NCI-H1694 (cell line): ENCODE results near the gene PIEZO1.
"Not testable (repeated sequence)": the region's sequence is repeated elsewhere in the genome, so short reads cannot be mapped to it uniquely, and the experiment has no call there.

Experiments
- DNase-seq: peaks from one replicate; lab custom pipeline; 2025; lab: John Stamatoyannopoulos, UW

The PIEZO1 gene

GRCh38 chr16:88781140-88782077, 3.6 kb downstream of the PIEZO1 start:
- no peak for DNase-seq

GRCh38 chr16:88780142-88781062, 4.6 kb downstream of the PIEZO1 start:
- no peak for DNase-seq

- DNase-seq = no peak
These were observed 5.4 kb downstream of the PIEZO1 start for GRCh38 chr16:88779406-88780141.

GRCh38 chr16:88778541-88779065, 6.4 kb downstream of the PIEZO1 start:
- DNase-seq = no peak

GRCh38 chr16:88778271-88778525, 6.8 kb downstream of the PIEZO1 start:
- DNase-seq = no peak

- DNase-seq = no peak
These were observed 7.3 kb downstream of the PIEZO1 start for GRCh38 chr16:88777471-88778270.

GRCh38 chr16:88775825-88776224, 9.2 kb downstream of the PIEZO1 start:
- DNase-seq = no peak

- no peak for DNase-seq
These were observed 10.3 kb downstream of the PIEZO1 start for GRCh38 chr16:88774544-88775393.

- DNase-seq = no peak
These were observed 11.2 kb downstream of the PIEZO1 start for GRCh38 chr16:88773812-88774291.

GRCh38 chr16:88772871-88773811, 11.9 kb downstream of the PIEZO1 start:
- peak; percentile 65 for DNase-seq

GRCh38 chr16:88771781-88772180, 13.2 kb downstream of the PIEZO1 start:
- DNase-seq = not testable (repeated sequence)

GRCh38 chr16:88771294-88771772, 13.7 kb downstream of the PIEZO1 start:
- DNase-seq = no peak

- no peak for DNase-seq
These were observed 14.3 kb downstream of the PIEZO1 start for GRCh38 chr16:88770461-88771293.

GRCh38 chr16:88769617-88770460, 15.2 kb downstream of the PIEZO1 start:
- DNase-seq = no peak

GRCh38 chr16:88768071-88768783, 16.8 kb downstream of the PIEZO1 start:
- DNase-seq = no peak

- DNase-seq = no peak
These were observed 17.4 kb downstream of the PIEZO1 start for GRCh38 chr16:88767546-88768070.
